HG03103 (cell line): ENCODE measurements around the gene SRGAP2B.
"Not testable (repeated sequence)": the region's sequence is repeated elsewhere in the genome, so short reads cannot be mapped to it uniquely, and the experiment has no call there.

Experiments used
- ATAC-seq: cut with Tn5 transposase; IDR thresholded peaks from one replicate; pipeline ENCODE4 v1.9.1; 2021; ENCODE audit warnings: low read depth; ENCODE audit not compliant: unreplicated experiment

The SRGAP2B gene

DNA sequence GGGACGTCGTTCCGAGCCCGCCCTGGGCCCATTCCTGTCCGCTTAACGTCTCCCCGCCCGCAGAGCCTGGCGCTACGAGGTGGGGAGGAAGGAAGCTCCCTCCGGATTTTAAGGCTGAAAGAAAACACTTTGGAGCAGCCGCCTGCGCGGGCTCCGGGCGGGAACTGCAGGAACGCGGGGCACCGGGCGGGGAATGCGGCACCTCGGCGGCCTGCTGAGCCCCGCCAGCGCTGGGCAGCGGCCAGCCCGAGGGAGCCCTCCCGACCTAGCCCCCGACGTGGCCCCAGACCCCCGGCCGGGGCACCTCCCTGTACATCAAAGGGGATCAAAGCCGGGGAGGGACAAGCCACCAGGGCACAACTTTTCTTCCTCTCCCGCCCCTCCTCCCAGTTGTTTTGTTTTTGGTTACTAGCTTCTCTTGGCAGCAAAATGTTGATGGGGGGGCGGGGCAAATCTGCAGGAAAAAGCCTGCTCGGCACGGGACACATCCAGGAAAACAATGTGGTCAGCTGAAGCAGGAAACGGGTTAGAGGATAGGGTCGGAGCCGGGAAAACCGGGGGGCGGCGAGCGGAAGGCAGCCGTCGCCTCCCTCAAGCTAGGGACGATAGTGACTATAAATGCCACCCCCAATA, 1.5 kb downstream of the SRGAP2B start:
- not testable (repeated sequence) for ATAC-seq

DNA sequence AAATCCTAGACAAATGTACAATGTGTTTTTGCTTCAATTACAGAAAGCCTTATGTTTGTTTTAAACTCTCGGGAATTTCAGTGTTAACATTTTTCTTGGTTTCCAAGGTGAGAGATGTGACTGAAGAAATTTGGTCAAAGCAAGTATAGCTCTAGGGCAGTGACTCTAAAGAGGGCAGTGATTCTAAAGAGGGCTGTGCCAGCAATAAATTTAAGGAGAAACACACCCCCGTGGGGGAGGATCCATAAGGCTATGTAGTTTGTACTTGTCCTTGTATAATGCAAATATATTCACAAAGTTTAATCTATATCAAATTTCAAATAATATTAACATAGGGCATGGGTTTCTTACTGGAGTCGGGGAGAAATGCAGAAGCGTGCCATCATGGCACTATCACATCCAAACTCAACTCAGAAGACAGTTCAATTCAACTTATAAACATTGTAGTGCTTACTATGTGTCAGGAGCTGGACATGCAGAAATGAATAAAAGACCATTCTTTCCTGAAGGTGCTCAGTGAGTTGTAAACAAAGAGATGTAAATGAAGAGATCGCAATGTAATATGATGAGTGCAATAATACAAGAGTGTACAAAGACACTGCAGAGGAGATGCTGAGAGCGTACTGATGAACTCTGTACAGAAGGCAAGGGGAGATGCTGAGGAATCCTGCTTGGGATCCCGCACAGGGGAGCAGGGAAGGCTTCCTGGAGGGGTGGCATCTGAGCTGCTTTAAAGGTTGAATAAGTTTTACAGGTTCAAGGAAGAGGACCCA, 12.5 kb downstream of the SRGAP2B start:
- not testable (repeated sequence) for ATAC-seq

GRCh38 chr1:145080193-145080592, 14.9 kb downstream of the SRGAP2B start:
- ATAC-seq = not testable (repeated sequence)

DNA sequence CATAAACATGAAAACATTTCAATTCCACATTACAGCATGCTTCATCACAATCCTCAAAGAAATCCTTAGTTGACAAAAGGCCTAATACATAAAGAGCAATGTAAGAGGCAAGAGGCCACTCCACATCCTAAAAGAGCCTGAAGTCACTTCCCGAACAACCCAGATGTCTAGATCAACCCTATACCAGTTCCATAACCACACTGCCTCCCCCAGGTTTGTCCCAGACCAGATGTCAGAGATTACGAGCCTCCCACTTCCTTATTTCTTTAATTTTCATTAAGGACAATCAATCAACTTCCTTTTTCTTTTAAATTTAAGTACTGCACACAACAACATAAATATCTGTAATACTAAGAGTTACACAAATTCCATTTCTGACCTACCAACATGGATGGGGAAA, 15.4 kb downstream of the SRGAP2B start:
- ATAC-seq = not testable (repeated sequence)

DNA sequence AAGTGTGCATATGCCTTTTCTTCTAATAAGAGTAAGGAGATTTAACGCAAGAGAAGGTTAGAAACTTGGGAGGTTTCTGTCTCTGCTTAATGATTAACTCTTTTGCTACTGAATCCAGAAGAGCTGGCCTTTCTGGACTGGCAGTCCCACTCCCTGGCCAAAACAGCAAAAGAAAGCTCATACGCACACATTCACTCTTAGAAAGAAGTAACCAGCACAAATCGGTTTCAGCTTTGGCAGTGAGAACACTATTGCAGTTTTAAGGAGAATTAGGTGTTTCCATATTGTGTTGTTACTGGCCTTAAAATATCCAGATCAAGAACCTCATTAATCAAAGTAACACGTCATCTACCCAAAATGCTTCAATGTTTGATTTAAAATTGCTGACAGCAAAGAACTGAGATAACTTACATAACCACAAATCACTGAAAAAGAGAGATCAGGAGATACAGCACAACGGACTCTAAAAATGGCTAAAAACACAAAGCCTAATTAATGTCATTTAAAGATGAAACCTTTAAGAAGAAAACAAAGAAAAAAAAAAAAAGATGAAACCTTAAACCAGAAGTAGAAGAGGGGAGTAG, 16.2 kb downstream of the SRGAP2B start:
- ATAC-seq = not testable (repeated sequence)

GRCh38 chr1:145077872-145078786, 17.0 kb downstream of the SRGAP2B start:
- ATAC-seq = not testable (repeated sequence)

GRCh38 chr1:145076877-145077276, 18.3 kb downstream of the SRGAP2B start:
- not testable (repeated sequence) for ATAC-seq

DNA sequence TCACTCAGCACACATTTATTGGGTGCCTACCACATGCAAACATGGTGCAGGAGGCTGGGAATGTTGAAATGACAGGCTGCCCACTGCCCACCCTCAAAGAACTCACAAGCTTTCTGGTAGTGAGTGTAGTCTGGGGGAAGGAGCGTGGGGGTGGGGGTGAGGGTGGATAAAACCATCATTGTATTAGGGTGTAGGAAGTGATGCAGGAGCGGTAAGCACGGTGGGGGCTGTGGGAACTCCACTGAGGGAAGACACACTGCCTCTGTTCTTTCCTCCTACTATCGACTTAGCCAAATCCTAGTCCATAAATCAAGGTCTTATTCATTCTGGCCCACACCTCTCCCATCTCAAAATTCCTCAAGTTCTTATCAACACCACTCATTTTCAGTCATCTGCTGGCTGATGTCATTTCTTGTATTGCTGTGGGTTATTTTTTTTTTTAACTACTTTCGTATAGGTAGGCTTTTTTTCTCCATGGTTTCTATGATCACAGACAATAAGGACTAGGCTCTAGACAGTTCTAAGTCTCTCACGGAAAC, 21.0 kb downstream of the SRGAP2B start:
- not testable (repeated sequence) for ATAC-seq

- ATAC-seq = not testable (repeated sequence)
Measured at GRCh38 chr1:145071569-145071968, 23.6 kb downstream of the SRGAP2B start.

DNA sequence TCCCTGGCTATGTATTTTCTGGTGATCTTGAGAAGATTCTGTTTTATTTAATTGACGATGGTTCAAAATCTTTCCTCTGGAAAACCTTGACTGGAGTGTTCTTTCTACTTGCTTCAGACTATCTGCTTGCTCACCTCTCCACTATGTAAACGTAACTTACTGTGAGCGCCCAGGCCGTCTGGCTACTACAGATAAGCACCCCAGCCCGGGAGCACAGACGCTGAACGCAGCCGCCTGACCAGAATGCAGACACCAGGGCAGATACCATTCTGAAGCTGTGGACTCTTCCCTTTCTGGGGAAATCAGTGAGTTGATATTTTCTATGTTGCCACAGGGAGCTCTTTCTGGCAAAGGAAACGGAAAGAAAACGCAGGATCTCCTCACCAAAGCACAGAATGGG, 28.6 kb downstream of the SRGAP2B start:
- not testable (repeated sequence) for ATAC-seq

DNA sequence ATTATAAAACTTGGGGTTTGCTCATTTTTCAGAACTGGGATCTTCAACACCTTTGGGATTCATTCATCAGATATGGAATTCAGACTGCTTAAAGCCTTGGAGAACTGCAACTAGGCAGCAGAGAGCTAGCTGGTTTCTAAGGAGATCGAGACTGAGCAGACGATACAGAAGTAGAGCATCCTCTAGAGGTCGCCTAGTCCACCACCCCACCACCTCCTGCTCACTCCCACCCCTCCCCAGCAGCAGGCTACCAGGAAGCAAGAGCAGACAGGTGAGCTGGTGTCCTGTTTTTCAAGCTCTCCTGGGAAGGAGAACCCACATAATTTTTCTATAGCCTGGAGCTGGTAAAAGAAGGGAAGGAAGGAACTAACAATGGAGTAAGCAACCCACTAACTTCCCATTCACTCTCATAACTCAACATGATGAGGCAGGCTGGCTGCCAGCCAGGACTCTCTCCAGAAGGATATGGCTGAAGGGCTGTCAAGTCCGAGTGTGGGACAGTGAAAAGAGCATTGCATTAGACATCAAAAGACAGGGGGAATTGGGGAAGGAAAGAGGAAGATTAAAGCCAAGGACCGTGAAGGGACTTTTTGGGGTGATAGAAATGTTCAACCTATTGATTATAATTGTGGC, 29.8 kb downstream of the SRGAP2B start:
- peak; percentile 60 for ATAC-seq

- not testable (repeated sequence) for ATAC-seq
Measured at GRCh38 chr1:145063941-145064648, 31.0 kb downstream of the SRGAP2B start.

DNA sequence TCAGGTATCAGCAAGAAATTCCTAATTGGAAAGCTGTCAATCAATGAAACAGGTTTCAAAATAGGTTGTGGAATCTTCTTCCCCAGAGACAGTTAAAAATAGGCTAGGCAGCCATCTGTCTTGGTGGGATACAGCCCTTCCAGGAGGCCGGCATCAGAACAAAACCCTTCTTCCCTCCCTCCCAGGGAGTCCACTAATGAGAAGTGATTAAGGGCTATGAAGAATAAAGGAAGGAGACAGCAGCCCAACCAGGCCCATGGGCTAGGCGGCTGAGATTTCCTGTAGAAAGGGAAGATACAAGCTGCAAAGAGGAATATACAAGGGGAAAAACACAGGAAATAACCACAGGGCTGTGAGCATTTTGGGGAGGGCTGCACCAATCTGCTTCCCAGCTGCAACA, 31.8 kb downstream of the SRGAP2B start:
- ATAC-seq = not testable (repeated sequence)

DNA sequence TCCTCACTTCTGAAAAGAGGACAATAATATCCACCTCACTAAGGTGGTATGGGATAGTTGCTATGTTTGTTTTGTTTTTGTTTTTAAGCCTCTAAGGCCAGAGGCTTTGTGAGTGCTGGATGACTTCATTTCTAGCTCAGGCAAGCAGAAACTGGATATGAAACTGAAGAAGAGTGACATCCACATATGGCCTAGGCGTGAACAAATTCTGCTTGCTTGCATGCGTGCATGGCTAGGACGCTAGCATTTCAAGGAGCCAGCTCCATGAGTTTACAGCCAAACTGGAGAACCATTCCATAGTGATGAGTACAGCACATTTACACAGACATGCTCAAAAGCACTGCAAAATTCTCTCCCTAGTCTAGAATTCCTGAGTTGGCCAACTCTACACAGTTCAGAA, 36.9 kb downstream of the SRGAP2B start:
- peak; percentile 44 for ATAC-seq

DNA sequence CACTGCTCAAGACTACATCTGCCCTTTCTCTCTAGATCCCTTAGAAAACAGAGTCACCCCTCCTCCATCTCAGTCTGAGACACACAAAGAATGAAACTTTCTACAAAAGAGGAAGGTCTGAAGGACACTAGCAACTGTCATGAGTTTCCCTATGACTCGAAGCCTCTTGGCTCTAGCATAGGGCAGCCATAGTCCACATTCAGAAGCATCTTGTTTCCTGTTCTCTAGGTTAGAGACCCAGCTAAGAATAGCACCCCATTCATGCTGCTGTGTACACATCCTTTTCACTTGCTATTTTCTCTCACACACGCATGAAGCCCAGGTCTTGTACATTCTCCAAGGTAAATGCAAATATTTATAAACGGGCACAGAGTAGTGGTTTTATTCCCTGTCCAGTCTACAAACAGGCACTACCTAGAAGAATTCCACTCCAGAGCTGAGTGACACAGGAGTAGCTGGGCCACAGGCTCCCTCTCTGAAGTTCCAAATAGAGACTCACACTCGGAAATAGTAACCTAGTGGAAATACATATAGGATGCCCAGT, 39.8 kb downstream of the SRGAP2B start:
- peak; percentile 99 for ATAC-seq

- not testable (repeated sequence) for ATAC-seq
Measured at GRCh38 chr1:145053428-145053827, 41.7 kb downstream of the SRGAP2B start.

DNA sequence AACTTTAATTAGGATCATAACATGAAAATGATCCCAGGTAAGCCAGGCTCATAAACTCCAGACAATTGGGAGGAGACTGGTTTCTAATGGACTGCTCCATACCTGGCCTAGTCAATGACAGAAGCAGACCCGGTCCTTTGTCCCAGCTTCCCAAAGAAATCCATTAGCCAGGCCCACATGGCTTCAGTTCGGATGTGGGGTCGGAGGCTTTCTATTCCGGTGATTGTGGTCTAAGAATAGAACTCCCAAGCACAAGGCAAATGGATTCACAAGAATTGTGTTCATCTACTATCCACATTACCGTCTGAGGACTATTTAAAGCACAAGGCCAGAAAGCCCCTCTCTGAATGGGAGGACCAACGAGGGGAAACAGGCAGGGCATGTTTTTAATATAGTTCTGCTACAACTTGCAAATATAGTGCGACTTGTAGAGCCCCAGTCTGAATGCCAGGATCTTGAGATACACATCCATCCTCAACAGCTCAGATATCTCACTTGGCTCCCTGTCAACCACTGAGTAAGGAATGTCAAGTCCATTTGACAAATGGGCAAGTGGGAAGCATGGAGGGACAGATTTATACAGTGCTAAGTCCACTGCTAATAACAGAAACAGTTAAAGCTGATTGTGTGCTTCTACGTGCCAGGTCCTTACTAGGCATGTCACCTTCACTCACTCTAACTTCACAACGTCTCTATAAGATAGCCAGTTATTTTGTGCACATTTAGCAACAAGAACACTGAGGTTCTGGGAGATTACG, 42.9 kb downstream of the SRGAP2B start:
- ATAC-seq = not testable (repeated sequence)

DNA sequence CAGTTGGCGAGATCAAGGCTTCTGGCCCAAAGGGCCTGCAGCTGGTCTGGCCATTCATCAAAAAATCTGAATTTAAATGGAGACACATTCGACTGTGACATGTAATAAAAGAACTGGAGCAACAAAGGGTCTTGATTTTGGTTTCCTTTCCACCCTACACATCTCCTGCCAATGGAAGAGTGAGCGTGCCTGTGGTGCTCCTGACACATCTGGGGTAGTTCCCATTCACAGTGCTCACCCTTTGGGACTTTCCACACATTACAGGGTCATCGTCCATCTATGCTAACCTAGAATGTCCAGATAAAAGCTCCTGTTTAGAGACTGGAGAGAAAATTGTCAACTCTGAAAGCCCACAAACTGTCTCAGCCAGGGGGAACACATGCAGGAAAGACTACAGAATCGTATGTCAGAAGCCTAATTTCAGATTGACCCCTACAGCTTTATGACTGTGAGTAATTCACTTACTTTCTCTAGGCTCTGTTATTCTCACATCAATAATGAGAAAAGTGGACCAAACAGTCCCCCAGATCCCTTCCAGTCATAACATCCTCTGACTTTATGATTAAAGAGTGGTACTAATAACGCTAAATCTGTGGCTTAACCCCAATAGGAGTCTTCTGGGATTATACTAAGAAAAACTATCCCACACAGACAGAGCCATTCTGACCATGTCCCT, 46.8 kb downstream of the SRGAP2B start:
- not testable (repeated sequence) for ATAC-seq
